ENCODE results near the gene VSX1. TPM values are rescaled to one million over a fixed set of nuclear protein-coding genes. Genes with fewer than 3 reads are reported as not detected.
A peak's percentile ranks its signal among the peaks of the same experiment; 100 is the strongest.

VSX1 gene
- 0.73 TPM for polyA plus RNA-seq (2013, experiment 1 of 2)
- 0.78 TPM for polyA plus RNA-seq (2013, experiment 2 of 2)

DNA sequence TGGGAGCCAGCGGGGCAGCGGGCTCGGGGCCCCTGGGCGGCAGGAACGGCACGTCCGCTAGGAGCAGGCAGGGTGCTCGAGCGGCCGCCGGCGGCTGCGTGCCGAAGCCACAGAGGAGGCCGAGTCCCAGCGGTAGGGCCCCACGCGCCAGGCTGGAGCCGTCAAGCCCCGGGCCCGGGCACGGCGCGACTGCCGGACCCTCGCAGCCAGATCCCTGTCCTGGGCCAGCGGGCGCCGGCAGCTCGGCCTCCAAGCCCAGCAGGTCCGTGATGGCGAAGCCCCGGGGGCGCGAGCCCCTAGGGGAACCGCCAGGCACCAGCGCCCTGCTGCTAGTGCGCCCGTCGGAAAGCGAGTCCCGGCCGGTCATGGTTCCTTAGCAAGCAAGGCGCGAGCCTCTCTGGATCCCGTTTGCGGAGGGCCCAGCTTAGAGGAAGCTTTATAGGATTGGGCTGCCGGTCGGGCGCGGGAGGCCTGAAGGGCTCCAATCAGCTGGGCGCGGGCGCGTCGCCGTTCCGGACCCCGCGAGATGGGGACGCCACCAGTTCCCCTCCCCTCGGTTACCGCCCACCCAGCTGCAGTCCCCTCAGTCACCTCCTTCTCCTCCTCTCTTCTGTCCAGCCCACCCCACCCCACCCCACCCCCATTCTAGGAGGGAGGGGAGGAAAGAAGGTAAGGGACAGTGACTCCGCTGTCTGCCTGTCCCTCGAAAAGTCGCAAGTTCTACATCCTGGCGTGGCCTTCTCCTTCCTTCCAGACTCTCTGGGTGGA lies at the start of gene VSX1:
Gene VSX1, minus strand, starts transcription at position 412 of the 768 bp plus-strand sequence. Its CDS starts 45 bp downstream, at position 367.
- Histone ChIP-seq H2BK12ac (ENCODE audit: low read length) (no peak within 1 kb of the TSS), H2BK5ac (ENCODE audit: low read length) (no peak within 1 kb of the TSS), H3K27me3 (ENCODE audit: control insufficient read depth in 3 of 3, insufficient read depth in 3 of 3, low read depth in 1 of 3, low read length in 3 of 3) (peaks cover 27 to 100% (median 85%) of the 10 kb centered on the region in 3 experiments), H2BK15ac (ENCODE audit: low read length) (no peak within 1 kb of the TSS), H2BK120ac (ENCODE audit: low read depth, low read length) (no peak within 1 kb of the TSS), H3K27ac (replicated peaks; ENCODE audit: low read length) (no peak within 1 kb of the TSS), H3K14ac (ENCODE audit: low read length) (no peak within 1 kb of the TSS), H3K36me3 (replicated peaks in 1 of 2; ENCODE audit: control insufficient read depth in 2 of 2, insufficient read depth in 2 of 2, low read length in 2 of 2) (no peaks in the 10 kb centered on the region), H4K91ac (ENCODE audit: low read depth, low read length, poor library complexity) (no peak within 1 kb of the TSS), H3K9me3 (replicated peaks in 1 of 2; ENCODE audit: control insufficient read depth in 2 of 2, insufficient read depth in 1 of 2, low read depth in 1 of 2, low read length in 2 of 2) (peaks cover 1 to 5% of the 10 kb centered on the region in 2 donors), H3K18ac (ENCODE audit: low read length) (no peak within 1 kb of the TSS), H2AFZ (ENCODE audit: low read length) (peak within 1 kb of the TSS; percentile 87), H3K79me1 (ENCODE audit: low read depth, low read length) (no peaks in the 10 kb centered on the region), H3K4ac (ENCODE audit: low read length) (no peak within 1 kb of the TSS), H3K4me2 (ENCODE audit: insufficient read depth, low read length, poor library complexity, severe bottlenecking) (peak within 1 kb of the TSS; percentile 91), H3K4me1 (ENCODE audit: control insufficient read depth in 2 of 2, insufficient read depth in 1 of 2, low read depth in 1 of 2, low read length in 2 of 2) (peaks cover 15% of the 10 kb centered on the region in 2 donors), H3K4me3 (ENCODE audit: low read length in 2 of 2) (peak within 1 kb of the TSS; percentile 21 to 74), H3K23ac (ENCODE audit: low read depth, low read length, poor library complexity) (peak within 1 kb of the TSS; percentile 30), H3K9ac (ENCODE audit: low read depth, low read length, poor library complexity) (peak within 1 kb of the TSS; percentile 72), H2AK5ac (ENCODE audit: low read depth, low read length) (no peak within 1 kb of the TSS), H4K8ac (ENCODE audit: low read depth, low read length) (no peak within 1 kb of the TSS)
- no peak for DNase-seq (ENCODE audit: low spot score)
- no CpG with 5 or more reads among the region's 67 CpGs for WGBS, 2 donors (ENCODE audit: extremely low coverage in 2 of 2, insufficient read length in 2 of 2, insufficient replicate concordance in 1 of 2)

DNA sequence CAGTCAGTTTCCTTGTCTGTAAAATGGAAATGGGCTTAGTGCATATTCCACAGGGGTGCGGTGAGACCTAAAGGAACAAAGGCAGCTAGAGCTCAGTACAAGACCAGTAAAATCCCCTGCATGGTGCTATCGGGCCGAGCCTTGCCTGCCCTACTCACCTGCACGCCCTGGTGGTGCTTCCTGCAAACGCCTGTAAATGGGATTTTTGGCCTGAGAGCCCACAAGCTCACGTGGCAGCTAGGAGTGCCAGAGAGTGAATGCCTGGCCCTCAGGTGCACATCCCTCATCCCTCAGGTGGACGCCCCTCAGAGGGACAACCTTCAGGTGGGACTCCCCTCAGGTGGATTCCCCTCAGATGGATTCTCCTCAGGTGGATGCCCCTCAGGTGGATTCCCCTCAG lies 48.0 kb upstream of the VSX1 start:
- Histone ChIP-seq H3K18ac (ENCODE audit: low read length) (no peak overlapping the region), H3K14ac (ENCODE audit: low read length) (no peak overlapping the region), H2BK12ac (ENCODE audit: low read length) (no peak overlapping the region), H2AK5ac (ENCODE audit: low read depth, low read length) (no peak overlapping the region), H3K4ac (ENCODE audit: low read length) (no peak overlapping the region), H3K9ac (ENCODE audit: low read depth, low read length, poor library complexity) (no peak overlapping the region), H3K4me1 (ENCODE audit: control insufficient read depth in 2 of 2, insufficient read depth in 1 of 2, low read depth in 1 of 2, low read length in 2 of 2) (no peaks in the 10 kb centered on the region), H3K36me3 (replicated peaks in 1 of 2; ENCODE audit: control insufficient read depth in 2 of 2, insufficient read depth in 2 of 2, low read length in 2 of 2) (no peaks in the 10 kb centered on the region), H4K91ac (ENCODE audit: low read depth, low read length, poor library complexity) (no peak overlapping the region), H3K23ac (ENCODE audit: low read depth, low read length, poor library complexity) (no peak overlapping the region), H2AFZ (ENCODE audit: low read length) (no peak overlapping the region), H2BK5ac (ENCODE audit: low read length) (no peak overlapping the region), H2BK120ac (ENCODE audit: low read depth, low read length) (no peak overlapping the region), H3K79me1 (ENCODE audit: low read depth, low read length) (no peaks in the 10 kb centered on the region), H3K9me3 (replicated peaks in 1 of 2; ENCODE audit: control insufficient read depth in 2 of 2, insufficient read depth in 1 of 2, low read depth in 1 of 2, low read length in 2 of 2) (peaks cover 2 to 3% of the 10 kb centered on the region in 2 donors), H4K8ac (ENCODE audit: low read depth, low read length) (no peak overlapping the region), H2BK15ac (ENCODE audit: low read length) (no peak overlapping the region), H3K4me2 (ENCODE audit: insufficient read depth, low read length, poor library complexity, severe bottlenecking) (no peak overlapping the region), H3K4me3 (ENCODE audit: low read length in 2 of 2) (no peak overlapping the region), H3K27me3 (ENCODE audit: control insufficient read depth in 3 of 3, insufficient read depth in 3 of 3, low read depth in 1 of 3, low read length in 3 of 3) (peaks cover 0 to 21% (median 0%) of the 10 kb centered on the region in 3 experiments), H3K27ac (replicated peaks; ENCODE audit: low read length) (no peak overlapping the region)
- DNase-seq (ENCODE audit: low spot score) = no peak
- WGBS, 2 donors (ENCODE audit: extremely low coverage in 2 of 2, insufficient read length in 2 of 2, insufficient replicate concordance in 1 of 2) = no CpG with 5 or more reads among the region's 7 CpGs

DNA sequence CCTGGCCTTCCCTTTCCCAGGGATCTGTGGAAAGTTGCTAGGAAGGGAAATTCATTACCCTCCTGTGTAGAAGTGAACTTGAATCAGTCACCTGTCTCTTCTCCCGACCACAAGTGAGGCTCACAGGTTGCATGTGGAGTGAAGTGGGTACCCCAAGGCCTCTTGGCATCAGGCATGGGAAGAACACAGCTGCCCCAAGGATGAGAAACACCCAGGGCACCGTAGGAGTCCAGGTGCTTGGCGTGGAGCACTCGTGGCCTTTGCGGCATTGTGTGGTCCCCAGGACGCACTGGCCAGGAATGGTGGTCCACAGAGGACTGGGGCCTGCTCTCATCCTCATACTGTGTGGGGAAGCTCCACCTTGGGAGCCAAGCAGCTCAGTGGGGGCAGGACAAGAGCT lies 47.5 kb upstream of the VSX1 start:
- H2AFZ ChIP-seq (ENCODE audit: low read length) = no peak overlapping the region
- H3K4me1 ChIP-seq (ENCODE audit: control insufficient read depth in 2 of 2, insufficient read depth in 1 of 2, low read depth in 1 of 2, low read length in 2 of 2) = no peaks in the 10 kb centered on the region
- H3K27me3 ChIP-seq (ENCODE audit: control insufficient read depth in 3 of 3, insufficient read depth in 3 of 3, low read depth in 1 of 3, low read length in 3 of 3) = peaks cover 0 to 21% (median 0%) of the 10 kb centered on the region in 3 experiments
- no peak overlapping the region for H3K23ac ChIP-seq (ENCODE audit: low read depth, low read length, poor library complexity)
- H2BK120ac ChIP-seq (ENCODE audit: low read depth, low read length) = no peak overlapping the region
- no peak overlapping the region for H3K4me3 ChIP-seq (ENCODE audit: low read length in 2 of 2)
- H3K9me3 ChIP-seq (replicated peaks in 1 of 2; ENCODE audit: control insufficient read depth in 2 of 2, insufficient read depth in 1 of 2, low read depth in 1 of 2, low read length in 2 of 2) = peaks cover 2 to 3% of the 10 kb centered on the region in 2 donors
- no peak overlapping the region for H3K14ac ChIP-seq (ENCODE audit: low read length)
- peak overlapping the region; percentile 59 for H2BK12ac ChIP-seq (ENCODE audit: low read length)
- no peaks in the 10 kb centered on the region for H3K79me1 ChIP-seq (ENCODE audit: low read depth, low read length)
- peak overlapping the region; percentile 89 for H2AK5ac ChIP-seq (ENCODE audit: low read depth, low read length)
- H4K8ac ChIP-seq (ENCODE audit: low read depth, low read length) = no peak overlapping the region
- no peak overlapping the region for H2BK15ac ChIP-seq (ENCODE audit: low read length)
- H3K9ac ChIP-seq (ENCODE audit: low read depth, low read length, poor library complexity) = no peak overlapping the region
- WGBS, 2 donors (ENCODE audit: extremely low coverage in 2 of 2, insufficient read length in 2 of 2, insufficient replicate concordance in 1 of 2) = no CpG with 5 or more reads among the region's 6 CpGs
- no peak overlapping the region for H2BK5ac ChIP-seq (ENCODE audit: low read length)
- H4K91ac ChIP-seq (ENCODE audit: low read depth, low read length, poor library complexity) = no peak overlapping the region
- H3K4ac ChIP-seq (ENCODE audit: low read length) = no peak overlapping the region
- H3K36me3 ChIP-seq (replicated peaks in 1 of 2; ENCODE audit: control insufficient read depth in 2 of 2, insufficient read depth in 2 of 2, low read length in 2 of 2) = no peaks in the 10 kb centered on the region
- DNase-seq (ENCODE audit: low spot score) = no peak
- no peak overlapping the region for H3K27ac ChIP-seq (replicated peaks; ENCODE audit: low read length)
- H3K4me2 ChIP-seq (ENCODE audit: insufficient read depth, low read length, poor library complexity, severe bottlenecking) = no peak overlapping the region
- peak overlapping the region; percentile 46 for H3K18ac ChIP-seq (ENCODE audit: low read length)

DNA sequence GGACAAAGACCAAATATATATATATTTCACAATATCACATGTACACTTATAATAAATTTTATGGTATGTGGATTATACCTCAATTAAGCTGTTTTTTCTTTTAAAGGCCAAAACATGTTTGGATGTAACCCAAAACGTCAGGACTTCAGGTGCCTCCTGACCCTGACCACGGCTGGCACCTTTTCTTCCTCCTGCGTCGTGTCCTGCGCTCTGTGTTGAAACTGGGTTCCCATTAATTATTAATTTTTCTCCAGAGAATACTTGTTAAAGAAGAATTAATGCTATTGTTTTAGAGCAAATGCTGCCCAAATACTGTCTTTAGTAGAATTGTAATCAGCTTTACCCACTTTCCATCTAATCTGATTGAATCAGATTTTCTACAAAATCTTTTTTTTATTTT lies 46.7 kb upstream of the VSX1 start:
- Histone ChIP-seq H2BK120ac (ENCODE audit: low read depth, low read length) (no peak overlapping the region), H3K4ac (ENCODE audit: low read length) (no peak overlapping the region), H3K18ac (ENCODE audit: low read length) (no peak overlapping the region), H3K9ac (ENCODE audit: low read depth, low read length, poor library complexity) (no peak overlapping the region), H2BK5ac (ENCODE audit: low read length) (no peak overlapping the region), H3K79me1 (ENCODE audit: low read depth, low read length) (no peaks in the 10 kb centered on the region), H4K91ac (ENCODE audit: low read depth, low read length, poor library complexity) (no peak overlapping the region), H3K14ac (ENCODE audit: low read length) (no peak overlapping the region), H3K4me3 (ENCODE audit: low read length in 2 of 2) (no peak overlapping the region), H2AK5ac (ENCODE audit: low read depth, low read length) (no peak overlapping the region), H2BK15ac (ENCODE audit: low read length) (no peak overlapping the region), H4K8ac (ENCODE audit: low read depth, low read length) (no peak overlapping the region), H3K27ac (replicated peaks; ENCODE audit: low read length) (no peak overlapping the region), H3K36me3 (replicated peaks in 1 of 2; ENCODE audit: control insufficient read depth in 2 of 2, insufficient read depth in 2 of 2, low read length in 2 of 2) (no peaks in the 10 kb centered on the region), H2BK12ac (ENCODE audit: low read length) (no peak overlapping the region), H3K4me1 (ENCODE audit: control insufficient read depth in 2 of 2, insufficient read depth in 1 of 2, low read depth in 1 of 2, low read length in 2 of 2) (peaks cover 0 to 2% of the 10 kb centered on the region in 2 donors), H3K23ac (ENCODE audit: low read depth, low read length, poor library complexity) (no peak overlapping the region), H2AFZ (ENCODE audit: low read length) (no peak overlapping the region), H3K27me3 (ENCODE audit: control insufficient read depth in 3 of 3, insufficient read depth in 3 of 3, low read depth in 1 of 3, low read length in 3 of 3) (peaks cover 0 to 24% (median 0%) of the 10 kb centered on the region in 3 experiments), H3K9me3 (replicated peaks in 1 of 2; ENCODE audit: control insufficient read depth in 2 of 2, insufficient read depth in 1 of 2, low read depth in 1 of 2, low read length in 2 of 2) (peaks cover 2 to 3% of the 10 kb centered on the region in 2 donors), H3K4me2 (ENCODE audit: insufficient read depth, low read length, poor library complexity, severe bottlenecking) (no peak overlapping the region)
- WGBS, 2 donors (ENCODE audit: extremely low coverage in 2 of 2, insufficient read length in 2 of 2, insufficient replicate concordance in 1 of 2) = no CpG with 5 or more reads among the region's 5 CpGs
- DNase-seq (ENCODE audit: low spot score) = no peak

Data from neuronal stem cell (in vitro differentiated cells).